Dendritic cell treated with granulocyte-macrophage colony-stimulating factor and Interleukin-4, amounts not matched to agents 40 ng/mL and 50 ng/mL, for 4 days (primary cell): ENCODE data around the gene CDCA3.
A peak's percentile ranks its signal among the peaks of the same experiment; 100 is the strongest.

Experiments
- H3K27ac Mint-ChIP-seq: one replicate; pipeline ENCODE4 v1.8.0; 2022; ENCODE audit warnings: mild to moderate bottlenecking, mixed read lengths
- H3K27me3 Mint-ChIP-seq: one replicate; pipeline ENCODE4 v1.8.0; 2022; ENCODE audit warnings: mild to moderate bottlenecking, mixed read lengths
- H3K36me3 Mint-ChIP-seq: one replicate; pipeline ENCODE4 v1.8.0; 2022; ENCODE audit warnings: low read depth, mixed read lengths
- H3K4me1 Mint-ChIP-seq: one replicate; pipeline ENCODE4 v1.8.0; 2022; ENCODE audit warnings: low read depth, mixed read lengths
- H3K4me3 Mint-ChIP-seq: one replicate; pipeline ENCODE4 v1.8.0; 2022; ENCODE audit warnings: mild to moderate bottlenecking, moderate library complexity, mixed read lengths
- H3K9me3 Mint-ChIP-seq: one replicate; pipeline ENCODE4 v1.8.0; 2022; ENCODE audit warnings: mixed read lengths
- intact Hi-C: fragments of 100-400 bp; cut with micrococcal nuclease; formaldehyde crosslinking; loops from one replicate; pipeline ENCODE4 v1.15.0; 2022

Gene CDCA3

DNA sequence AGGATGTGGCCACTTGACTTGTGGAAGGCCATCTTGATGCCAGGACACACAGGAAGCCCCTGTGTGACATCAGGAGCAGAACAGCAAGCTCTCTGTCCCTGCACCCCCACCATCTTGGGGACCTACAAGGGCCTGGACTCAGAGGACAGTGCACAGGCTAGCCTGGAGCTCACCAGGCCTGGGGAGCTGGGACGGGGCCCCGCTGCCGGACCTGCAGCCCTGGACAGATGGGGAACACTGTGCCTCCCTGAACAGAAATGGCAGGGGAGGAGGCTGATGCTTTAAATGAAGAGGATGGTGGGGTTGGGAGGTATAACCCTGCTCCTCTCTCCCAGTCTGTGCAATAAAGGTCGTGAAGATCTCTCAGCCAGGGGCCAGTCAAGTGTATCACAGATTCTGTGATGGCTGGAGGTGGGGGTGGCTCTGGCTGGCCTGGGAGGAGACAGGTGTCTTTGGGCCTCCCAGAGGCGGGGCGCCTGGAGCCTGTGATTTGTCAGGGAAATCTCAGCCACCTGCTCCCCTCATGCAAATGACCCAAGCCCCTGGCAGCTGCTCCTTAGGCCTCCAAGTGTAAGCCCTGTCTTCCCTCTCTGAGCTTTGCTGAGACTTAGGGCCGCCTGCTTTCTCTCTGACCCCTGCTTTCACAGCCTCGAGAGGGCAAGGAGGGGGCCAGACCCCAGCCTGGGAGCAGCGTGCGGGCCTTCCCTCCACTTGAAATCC is 11.4 kb downstream of the CDCA3 start:
- H3K4me1 Mint-ChIP-seq = peaks cover 5% of the 10 kb centered on the region
- H3K27ac Mint-ChIP-seq = no peak overlapping the region
- intact Hi-C loops = no loop called here
- H3K4me3 Mint-ChIP-seq = no peak overlapping the region
- no peaks in the 10 kb centered on the region for H3K9me3 Mint-ChIP-seq
- no peaks in the 10 kb centered on the region for H3K36me3 Mint-ChIP-seq
- peaks cover 10% of the 10 kb centered on the region for H3K27me3 Mint-ChIP-seq

DNA sequence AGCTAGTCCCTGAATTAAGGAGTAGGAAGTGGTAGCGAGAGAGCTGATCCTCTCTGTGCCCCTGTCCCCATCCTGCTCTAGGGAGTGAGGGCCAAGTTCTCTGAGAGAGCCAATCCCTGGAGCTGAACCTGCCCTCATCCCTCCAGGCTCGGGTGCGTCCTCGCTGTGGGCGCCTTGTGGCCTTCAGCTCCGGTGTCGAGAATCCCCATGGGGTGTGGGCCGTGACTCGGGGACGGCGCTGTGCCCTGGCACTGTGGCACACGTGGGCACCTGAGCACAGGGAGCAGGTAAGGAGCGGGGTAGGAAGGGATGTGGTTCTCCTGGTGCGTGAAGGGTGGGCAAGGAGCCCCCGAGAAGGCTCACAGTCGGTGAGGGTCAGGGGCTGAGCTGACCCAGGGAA is 12.2 kb downstream of the CDCA3 start:
- Mint-ChIP-seq H3K27ac (no peak overlapping the region), H3K4me3 (no peak overlapping the region), H3K4me1 (peaks cover 5% of the 10 kb centered on the region), H3K36me3 (no peaks in the 10 kb centered on the region), H3K9me3 (no peaks in the 10 kb centered on the region), H3K27me3 (peaks cover 10% of the 10 kb centered on the region)
- intact Hi-C loops = no loop called here

DNA sequence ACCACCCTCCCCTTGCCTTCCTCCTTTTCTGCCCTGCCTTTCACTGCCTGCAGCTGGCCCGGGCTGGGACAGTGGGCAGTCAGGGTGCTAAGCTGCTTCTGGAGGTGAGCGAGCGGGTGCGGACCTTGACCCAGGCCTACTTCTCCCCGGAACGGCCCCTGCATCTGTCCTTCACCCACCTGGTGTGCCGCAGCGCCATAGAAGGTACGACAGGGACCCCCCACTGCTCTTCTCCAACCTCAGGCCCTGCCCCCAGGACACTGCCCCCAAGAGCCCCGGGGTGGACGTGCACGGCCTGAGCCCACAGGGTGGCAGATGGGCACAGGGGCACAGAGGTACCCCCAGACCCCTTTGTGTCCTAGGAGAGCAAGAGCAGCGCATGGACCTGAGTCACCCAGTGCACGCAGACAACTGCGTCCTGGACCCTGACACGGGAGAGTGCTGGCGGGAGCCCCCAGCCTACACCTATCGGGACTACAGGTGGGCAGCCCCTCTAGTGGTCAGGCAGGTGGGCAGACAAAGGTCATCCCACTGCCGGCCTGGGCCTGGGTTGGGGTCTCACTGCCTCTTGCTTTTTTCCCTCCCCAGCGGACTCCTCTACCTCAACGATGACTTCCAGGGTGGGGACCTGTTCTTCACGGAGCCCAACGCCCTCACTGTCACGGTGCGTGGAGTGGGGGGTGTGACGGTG is 13.6 kb downstream of the CDCA3 start:
- Mint-ChIP-seq H3K36me3 (no peaks in the 10 kb centered on the region), H3K27ac (no peak overlapping the region), H3K4me3 (no peak overlapping the region), H3K27me3 (peaks cover 5% of the 10 kb centered on the region), H3K4me1 (peaks cover 5% of the 10 kb centered on the region), H3K9me3 (no peaks in the 10 kb centered on the region)
- intact Hi-C loops = no loop called here

DNA sequence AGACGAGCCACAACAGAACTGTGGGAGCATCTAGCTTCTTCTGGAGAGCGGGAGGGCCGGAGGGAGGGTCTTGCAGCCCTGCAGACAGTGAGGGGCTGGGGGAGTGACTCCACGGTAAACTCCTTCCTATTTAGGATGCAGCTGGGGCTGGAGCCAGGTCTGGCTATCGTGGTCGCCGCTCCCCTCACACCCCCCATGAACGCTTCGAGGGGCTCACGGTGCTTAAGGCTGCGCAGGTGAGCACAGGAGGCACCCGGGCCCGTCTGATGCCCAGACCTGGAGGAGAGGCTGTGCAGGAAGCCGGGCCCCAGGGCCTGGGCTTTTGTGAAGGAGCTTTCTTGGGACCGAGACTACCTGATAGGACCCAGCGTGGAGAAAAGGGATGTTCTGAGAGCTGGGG is 14.2 kb downstream of the CDCA3 start:
- H3K27ac Mint-ChIP-seq = no peak overlapping the region
- H3K4me1 Mint-ChIP-seq = peaks cover 5% of the 10 kb centered on the region
- H3K36me3 Mint-ChIP-seq = no peaks in the 10 kb centered on the region
- intact Hi-C loops = no loop called here
- no peak overlapping the region for H3K4me3 Mint-ChIP-seq
- H3K27me3 Mint-ChIP-seq = peaks cover 8% of the 10 kb centered on the region
- H3K9me3 Mint-ChIP-seq = no peaks in the 10 kb centered on the region

DNA sequence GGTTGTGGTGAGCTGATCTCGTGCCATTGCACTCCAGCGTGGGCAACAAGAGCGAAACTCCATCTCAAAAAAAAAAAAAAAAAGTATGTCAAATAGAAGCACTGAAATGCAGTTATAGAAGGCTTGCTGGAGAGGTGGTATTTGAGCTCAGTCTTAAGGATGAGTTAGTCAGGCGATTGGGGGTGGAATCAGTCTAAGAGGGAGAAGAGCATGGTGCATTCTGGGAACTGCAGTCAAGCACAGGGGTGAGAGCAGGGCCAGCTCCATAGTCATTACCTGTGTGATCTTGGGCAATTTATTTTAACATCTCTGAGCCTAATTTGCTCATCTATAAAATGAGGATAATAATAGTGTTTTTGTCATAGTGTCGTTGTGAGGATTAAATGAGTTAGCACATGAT is 16.2 kb downstream of the CDCA3 start:
- Mint-ChIP-seq H3K4me1 (peaks cover 16% of the 10 kb centered on the region), H3K9me3 (no peaks in the 10 kb centered on the region), H3K27ac (no peak overlapping the region), H3K36me3 (no peaks in the 10 kb centered on the region), H3K27me3 (peaks cover 24% of the 10 kb centered on the region), H3K4me3 (no peak overlapping the region)
- intact Hi-C loops = no loop called here

DNA sequence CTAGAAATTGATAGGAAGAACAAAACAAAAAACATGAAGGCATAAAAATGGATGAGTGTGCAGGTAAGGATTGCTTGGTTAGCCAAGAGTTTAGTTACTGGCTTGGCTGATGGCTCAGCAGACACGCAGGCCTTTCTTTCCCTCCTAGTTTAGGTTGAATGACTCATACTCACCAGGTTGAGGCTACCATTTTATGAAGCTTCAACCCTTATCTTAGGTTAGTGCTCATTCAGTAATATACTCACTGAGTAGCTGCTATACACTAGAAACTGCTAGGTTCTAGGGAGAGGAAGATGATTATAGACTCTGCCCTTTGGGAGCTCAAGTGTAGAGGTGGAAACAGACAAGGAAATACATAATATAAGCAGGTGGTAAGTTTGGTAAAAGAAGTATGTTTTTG is 16.8 kb downstream of the CDCA3 start:
- H3K4me1 Mint-ChIP-seq = peaks cover 20% of the 10 kb centered on the region
- H3K27ac Mint-ChIP-seq = no peak overlapping the region
- no peaks in the 10 kb centered on the region for H3K36me3 Mint-ChIP-seq

DNA sequence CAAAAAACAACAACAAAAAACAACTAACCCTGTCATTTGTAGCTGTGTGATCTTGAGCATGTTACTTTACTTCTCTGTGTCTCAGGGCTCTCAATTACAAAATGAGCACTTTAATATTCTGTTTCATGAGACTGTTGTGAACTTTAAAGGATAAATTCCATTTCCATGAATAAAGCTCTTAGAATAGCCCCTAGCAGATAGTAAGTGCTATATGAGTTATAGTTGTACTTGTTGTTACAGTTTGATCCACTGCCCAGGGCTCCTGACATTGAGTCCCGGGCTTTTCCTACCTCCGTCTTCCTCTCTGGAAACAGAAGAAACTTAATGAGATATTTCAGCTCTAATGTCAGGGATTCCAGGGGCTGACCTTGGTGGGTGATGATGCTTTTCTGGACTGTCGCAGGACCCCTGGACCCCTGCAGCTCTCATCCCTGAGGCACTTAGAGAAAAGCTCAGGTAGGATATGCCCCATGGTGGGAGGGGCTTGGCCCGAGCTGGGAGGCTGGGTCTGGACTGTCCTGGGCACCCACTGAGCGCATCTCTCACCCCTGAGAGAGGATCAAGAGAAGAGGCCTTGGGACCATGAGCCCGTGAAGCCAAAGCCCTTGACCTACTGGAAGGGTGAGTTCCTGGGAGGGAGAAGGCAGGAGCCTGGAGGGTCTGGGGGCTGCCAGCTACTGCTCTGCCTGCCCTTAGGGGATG is 17.7 kb downstream of the CDCA3 start:
- intact Hi-C loops = no loop called here
- Mint-ChIP-seq H3K4me1 (peaks cover 24% of the 10 kb centered on the region), H3K4me3 (no peak overlapping the region), H3K36me3 (no peaks in the 10 kb centered on the region), H3K27me3 (peaks cover 37% of the 10 kb centered on the region), H3K27ac (no peak overlapping the region), H3K9me3 (no peaks in the 10 kb centered on the region)

More for the DNA sequence above, 16.8 kb downstream of the CDCA3 start:
- Mint-ChIP-seq H3K27me3 (peaks cover 30% of the 10 kb centered on the region), H3K9me3 (no peaks in the 10 kb centered on the region), H3K4me3 (no peak overlapping the region)
- intact Hi-C loops = no loop called here

DNA sequence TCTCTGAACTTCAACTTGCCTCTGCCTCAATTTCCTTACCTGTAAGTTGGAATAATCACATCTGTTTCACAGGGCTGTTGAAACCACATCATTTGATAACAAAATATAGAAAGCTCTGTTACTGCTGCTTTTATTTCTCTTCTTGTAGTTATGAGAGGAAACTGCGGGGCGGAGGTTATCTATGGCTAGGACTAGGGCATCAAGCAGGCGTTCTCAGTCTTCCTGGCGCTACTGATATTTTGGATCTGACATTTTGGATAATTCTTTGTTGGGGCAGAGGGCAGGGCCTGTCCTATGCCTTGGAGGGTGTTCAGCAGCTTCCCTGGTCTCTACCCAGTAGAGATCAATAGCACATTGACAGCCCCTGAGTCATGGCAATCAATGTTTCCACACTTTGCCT is 19.0 kb downstream of the CDCA3 start:
- Mint-ChIP-seq H3K4me1 (peaks cover 32% of the 10 kb centered on the region), H3K9me3 (no peaks in the 10 kb centered on the region), H3K27ac (no peak overlapping the region), H3K27me3 (peaks cover 46% of the 10 kb centered on the region), H3K36me3 (no peaks in the 10 kb centered on the region), H3K4me3 (no peak overlapping the region)
- intact Hi-C loops = no loop called here

DNA sequence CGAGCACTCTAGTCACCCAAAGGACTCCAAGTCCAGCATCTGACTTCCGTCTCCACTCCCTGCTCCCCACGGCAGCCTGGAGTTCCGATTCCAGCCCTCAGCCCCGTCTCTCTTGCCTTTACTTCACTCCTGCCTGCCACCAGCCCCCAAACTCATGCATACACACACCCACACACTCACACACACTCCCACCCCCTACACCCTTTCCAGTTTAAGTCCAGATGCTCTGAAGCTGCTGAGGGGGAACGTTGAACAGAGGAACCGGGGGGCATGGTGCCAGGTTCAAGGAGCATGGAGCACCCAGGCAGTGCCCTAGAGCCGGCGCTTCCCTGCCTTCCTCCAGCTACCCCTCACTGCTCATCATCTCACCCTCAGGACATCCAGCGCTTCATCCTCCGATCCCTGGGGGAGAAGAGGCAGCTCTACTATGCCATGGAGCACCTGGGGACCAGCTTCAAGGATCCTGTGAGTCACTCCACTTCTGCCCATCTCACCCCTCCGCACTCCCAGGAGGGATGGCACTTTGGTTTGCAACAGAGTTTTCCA is 19.6 kb downstream of the CDCA3 start:
- Mint-ChIP-seq H3K36me3 (no peaks in the 10 kb centered on the region), H3K4me1 (peaks cover 35% of the 10 kb centered on the region), H3K4me3 (no peak overlapping the region), H3K27ac (no peak overlapping the region), H3K27me3 (peaks cover 52% of the 10 kb centered on the region), H3K9me3 (no peaks in the 10 kb centered on the region)
- intact Hi-C loops = no loop called here

DNA sequence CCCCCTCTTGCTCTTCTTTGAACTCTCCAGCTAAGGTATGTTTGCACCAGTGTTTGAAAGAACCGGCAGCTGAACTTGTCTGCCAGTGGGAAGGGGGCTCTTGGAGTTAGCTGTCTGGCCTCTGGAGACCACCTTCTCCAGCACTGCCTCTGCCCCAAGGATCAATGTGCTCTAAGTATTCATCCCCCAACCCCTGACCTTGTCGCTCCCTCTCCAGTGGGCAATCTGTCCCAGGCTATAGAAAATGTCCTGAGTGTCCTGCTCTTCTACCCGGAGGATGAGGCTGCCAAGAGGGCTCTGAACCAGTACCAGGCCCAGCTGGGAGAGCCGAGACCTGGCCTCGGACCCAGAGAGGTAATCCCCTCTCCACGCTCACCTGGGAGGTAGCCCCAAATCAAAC is 20.1 kb downstream of the CDCA3 start:
- no peak overlapping the region for H3K27ac Mint-ChIP-seq
- H3K4me3 Mint-ChIP-seq = no peak overlapping the region
- no peaks in the 10 kb centered on the region for H3K36me3 Mint-ChIP-seq
- H3K27me3 Mint-ChIP-seq = peaks cover 57% of the 10 kb centered on the region
- H3K4me1 Mint-ChIP-seq = peaks cover 35% of the 10 kb centered on the region
- no peaks in the 10 kb centered on the region for H3K9me3 Mint-ChIP-seq
- intact Hi-C loops = no loop called here

DNA sequence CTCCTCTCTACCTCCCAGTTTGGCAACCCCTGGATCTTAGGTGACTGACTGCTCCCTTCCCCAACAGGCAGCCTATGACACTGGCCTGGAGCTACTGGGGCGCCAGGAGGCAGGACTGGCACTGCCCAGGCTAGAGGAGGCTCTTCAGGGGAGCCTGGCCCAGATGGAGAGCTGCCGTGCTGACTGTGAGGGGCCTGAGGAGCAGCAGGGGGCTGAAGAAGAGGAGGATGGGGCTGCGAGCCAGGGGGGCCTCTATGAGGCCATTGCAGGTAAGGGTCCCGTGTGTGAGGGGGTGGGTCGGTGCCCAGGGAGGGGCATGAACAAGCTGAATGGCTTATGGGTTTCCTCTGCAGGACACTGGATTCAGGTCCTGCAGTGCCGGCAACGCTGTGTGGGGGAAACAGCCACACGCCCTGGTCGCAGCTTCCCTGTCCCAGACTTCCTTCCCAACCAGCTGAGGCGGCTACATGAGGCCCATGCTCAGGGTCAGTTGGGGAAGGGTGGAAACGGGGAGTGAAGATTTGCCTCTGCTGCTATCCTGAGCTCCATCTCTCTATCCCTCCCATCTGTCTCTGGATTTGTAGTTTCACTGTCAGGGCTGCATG is 20.7 kb downstream of the CDCA3 start:
- Mint-ChIP-seq H3K27me3 (peaks cover 59% of the 10 kb centered on the region), H3K36me3 (peaks cover under 1% of the 10 kb centered on the region), H3K4me1 (peaks cover 37% of the 10 kb centered on the region), H3K4me3 (no peak overlapping the region), H3K27ac (no peak overlapping the region), H3K9me3 (no peaks in the 10 kb centered on the region)
- intact Hi-C loops = no loop called here

DNA sequence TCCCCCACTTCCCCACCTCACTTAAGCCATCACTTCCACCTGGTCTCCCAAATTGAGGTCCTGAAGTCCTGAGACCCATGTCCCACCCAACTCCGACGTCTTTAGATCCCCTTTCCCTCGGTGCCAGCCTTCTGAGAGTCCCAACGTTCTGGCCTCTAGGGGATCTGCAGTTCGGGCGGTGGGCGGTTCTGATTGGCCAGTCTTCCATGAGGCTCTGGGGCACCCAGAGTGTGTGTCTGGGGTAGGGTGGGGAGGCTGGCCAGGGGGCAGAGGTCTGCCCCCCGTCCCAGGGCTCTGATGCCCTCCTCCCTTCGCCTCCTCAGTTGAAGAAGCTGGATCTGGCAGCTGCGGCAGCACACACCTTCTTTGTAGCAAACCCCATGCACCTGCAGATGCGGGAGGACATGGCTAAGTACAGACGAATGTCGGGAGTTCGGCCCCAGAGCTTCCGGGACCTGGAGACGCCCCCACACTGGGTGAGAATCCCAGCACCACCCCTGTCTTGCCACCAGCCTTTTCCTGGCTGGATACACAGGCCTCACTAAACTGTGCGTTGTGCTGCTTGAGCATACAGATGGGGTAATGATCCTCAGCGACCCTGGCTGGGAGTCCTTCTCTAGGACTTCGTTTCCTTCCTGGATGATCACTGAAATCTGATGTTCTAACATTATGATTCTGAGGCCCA is 21.4 kb downstream of the CDCA3 start:
- H3K27ac Mint-ChIP-seq = peak overlapping the region; percentile 37
- H3K36me3 Mint-ChIP-seq = peaks cover 8% of the 10 kb centered on the region
- intact Hi-C loops = loop anchor here (5.0 kb wide), 3 partner anchors 92 to 212 kb away; partner anchors contain the start of gene ZNF384
- H3K27me3 Mint-ChIP-seq = peaks cover 66% of the 10 kb centered on the region
- H3K4me1 Mint-ChIP-seq = peaks cover 44% of the 10 kb centered on the region
- peak overlapping the region; percentile 73 for H3K4me3 Mint-ChIP-seq
- H3K9me3 Mint-ChIP-seq = no peaks in the 10 kb centered on the region

DNA sequence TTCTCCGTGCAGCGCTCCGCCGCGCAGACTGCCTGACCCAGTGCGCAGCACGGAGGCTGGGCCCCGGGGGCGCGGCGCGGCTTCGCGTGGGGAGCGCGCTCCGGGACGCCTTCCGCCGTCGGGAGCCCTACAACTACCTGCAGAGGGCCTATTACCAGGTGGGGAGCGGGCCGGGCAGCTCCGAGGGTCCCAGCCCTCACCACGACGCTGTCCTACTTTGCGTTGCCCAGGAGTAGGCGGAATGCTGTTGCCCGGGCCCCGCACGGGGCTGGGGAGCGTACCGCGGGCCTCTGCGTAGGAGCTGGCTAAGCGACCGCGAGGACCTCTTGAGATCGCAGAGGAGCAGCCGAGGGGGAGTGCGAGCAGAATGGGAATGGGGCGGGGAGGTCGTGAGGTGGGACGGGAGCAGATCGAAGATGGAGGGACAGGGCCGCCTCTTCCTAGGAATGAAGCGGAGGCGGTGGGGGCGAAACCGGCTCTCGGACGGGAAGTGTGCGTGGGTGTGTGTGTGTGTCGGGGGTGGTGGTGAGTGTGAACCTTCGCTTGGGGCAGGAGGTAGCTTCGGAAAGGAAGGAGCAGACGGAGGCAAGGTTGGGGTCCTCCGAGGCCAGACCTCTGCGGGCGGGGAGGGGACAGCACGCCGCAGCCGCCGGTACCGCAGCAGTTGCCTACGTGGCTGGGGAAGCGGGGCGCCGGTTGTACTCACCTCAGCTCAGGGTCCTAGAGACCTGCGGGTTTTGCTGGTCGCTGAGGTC is 22.1 kb downstream of the CDCA3 start:
- Mint-ChIP-seq H3K36me3 (peaks cover 15% of the 10 kb centered on the region), H3K27me3 (peaks cover 67% of the 10 kb centered on the region), H3K9me3 (no peaks in the 10 kb centered on the region), H3K4me3 (peak overlapping the region; percentile 73), H3K4me1 (peaks cover 45% of the 10 kb centered on the region), H3K27ac (peak overlapping the region; percentile 37)
- intact Hi-C loops = loop anchor here (5.0 kb wide), 3 partner anchors 92 to 212 kb away; partner anchors contain the start of gene ZNF384
